ENCODE results near the gene DPP10.
"Not testable (repeated sequence)": the region's sequence is repeated elsewhere in the genome, so short reads cannot be mapped to it uniquely, and the experiment has no call there.

DNA sequence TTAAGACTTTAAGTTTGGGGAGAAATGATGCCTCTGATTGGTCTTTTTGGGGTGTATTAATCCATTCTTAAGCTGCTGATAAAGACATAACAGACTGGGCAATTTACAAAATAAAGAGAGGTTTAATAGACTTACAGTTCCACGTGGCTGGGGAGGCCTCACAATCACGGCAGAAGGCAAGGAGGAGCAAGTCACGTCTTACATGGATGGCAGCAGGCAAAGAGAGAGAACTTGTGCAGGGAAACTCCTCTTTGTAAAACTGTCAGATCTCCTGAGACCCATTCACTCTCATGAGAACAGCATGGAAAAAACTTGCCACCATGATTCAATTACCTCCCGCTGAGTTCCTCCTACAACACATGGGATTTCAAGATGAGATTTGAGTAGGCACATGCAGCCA lies 80.2 kb downstream of the DPP10 start:
- not testable (repeated sequence) for TF ChIP-seq POLR2AphosphoS5 (IDR thresholded peaks at IDR 0.05; ENCODE audit: low read depth, low read length); TAF1 (IDR thresholded peaks at IDR 0.05; ENCODE audit: borderline replicate concordance, low read depth, low read length)
